22Rv1 (cell line): Measurements from ENCODE around the gene YJU2.

Source experiments
- CTCF ChIP-seq: fragments of 450-650 bp; IDR thresholded peaks from 2 replicates; pipeline ENCODE4 v1.5.1; 2017; ENCODE audit warnings: mild to moderate bottlenecking
- ZFX ChIP-seq: fragments of 450-650 bp; IDR thresholded peaks from 2 replicates; pipeline ENCODE4 v1.6.1; 2017; ENCODE audit warnings: antibody characterized with exemption, borderline replicate concordance

- TF ChIP-seq CTCF (no peak), ZFX (no peak)
Observed at GRCh38 chr19:4234862-4235201, 12.0 kb upstream of the YJU2 start.
